GM18909 (cell line): ENCODE results near the gene MMEL1.

Source experiments
- ATAC-seq: cut with Tn5 transposase; IDR thresholded peaks from one replicate; pipeline ENCODE4 v1.9.1; 2021; ENCODE audit warnings: mild to moderate bottlenecking; ENCODE audit not compliant: unreplicated experiment, poor library complexity

Gene MMEL1

DNA sequence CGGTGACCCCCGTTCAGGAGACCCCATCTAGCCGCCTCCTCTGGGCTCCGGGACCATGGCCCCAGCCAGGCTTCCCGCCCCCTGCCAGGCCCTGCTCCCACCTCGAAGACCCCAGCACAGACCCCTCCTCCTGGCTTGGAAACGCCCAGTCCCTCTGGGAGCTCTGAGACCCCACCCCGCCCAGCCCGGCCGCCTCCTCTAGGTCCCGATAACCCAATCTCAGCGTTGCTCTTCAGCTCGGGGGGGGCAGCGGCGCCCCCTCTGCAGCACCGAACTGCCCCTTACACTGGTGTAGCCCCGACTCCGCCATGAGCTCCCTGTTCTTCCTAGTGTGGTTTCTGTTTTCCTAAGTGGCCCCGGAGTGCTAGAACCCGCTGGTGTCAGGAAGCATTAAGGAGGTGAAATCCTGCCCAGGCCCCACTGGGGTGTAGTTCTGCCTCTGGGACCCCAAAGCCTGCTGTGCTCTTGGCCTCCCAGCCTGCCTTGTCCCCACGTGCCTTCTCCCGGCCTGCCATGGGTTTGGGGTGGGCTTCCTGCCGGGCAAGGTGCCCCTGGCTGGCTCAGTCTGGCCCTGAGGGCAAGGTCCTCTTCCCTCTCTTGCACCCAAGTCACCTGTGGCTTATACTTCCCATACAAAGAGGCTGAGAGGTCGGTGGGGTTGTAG, 10.7 kb upstream of the MMEL1 start:
- ATAC-seq: no peak

DNA sequence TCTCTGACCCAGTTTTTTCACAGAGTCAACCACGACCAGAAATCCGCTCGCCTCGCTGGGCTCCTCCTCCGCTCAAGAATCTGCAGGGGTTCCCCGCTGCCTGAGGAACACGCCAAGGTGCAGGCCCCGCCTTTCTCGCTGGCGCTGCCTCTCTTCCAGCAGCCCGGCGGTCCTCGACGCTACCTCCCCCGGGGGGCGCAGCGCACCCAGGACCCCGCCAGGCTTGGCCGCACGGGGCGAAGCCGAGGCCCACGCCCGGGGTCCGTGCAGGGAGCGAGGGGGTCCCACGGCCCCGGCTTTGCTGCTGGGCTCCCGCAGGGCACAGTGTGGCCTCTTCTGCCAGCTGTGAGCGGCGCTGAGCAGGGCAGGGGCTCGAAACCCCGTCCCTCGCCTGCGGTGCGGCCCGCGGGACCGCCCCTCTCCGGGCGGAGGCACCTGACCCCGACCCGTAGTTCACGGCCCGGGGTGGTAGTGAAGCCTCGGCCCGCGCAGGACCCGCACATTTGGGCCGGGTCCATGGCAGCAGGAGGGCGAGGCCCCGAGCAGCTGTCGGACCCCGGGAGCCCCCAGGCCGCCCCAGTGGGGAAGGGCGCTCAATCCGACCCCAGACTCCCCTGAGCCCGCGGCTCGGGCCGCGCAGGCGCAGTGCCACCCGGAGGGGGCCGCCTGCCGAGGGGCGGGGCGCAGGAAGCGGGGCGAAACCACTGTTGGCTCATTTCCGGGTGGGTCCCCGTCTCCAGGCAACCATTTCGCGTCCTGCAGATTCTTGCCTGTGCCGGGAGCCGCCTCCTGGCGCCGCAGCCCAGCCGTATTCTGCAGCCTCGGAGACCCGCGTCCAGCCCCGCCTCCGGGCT, 10.0 kb upstream of the MMEL1 start:
- peak; percentile 84 for ATAC-seq

DNA sequence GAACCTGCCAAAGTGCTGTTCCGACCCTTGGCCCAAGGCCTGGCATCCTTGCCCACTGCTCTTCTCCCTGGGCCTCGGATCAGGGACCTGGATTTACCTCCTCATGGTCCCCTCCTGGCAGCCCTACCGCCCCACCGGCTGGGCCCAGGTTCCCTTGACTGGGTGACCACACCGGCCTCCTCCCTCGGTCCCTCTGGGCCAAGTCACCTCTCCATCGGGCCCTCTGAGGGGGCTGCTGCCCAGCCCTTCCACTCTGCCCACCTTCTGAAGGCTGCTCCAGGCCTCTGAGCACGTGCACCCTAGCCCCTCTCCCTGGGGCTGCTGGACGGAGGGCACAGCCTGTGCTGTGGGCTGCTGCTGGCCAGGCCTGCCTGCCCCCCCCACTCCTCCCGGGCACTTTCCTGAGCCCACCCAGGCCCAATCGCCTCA, 9.3 kb upstream of the MMEL1 start:
- ATAC-seq: peak; percentile 4

DNA sequence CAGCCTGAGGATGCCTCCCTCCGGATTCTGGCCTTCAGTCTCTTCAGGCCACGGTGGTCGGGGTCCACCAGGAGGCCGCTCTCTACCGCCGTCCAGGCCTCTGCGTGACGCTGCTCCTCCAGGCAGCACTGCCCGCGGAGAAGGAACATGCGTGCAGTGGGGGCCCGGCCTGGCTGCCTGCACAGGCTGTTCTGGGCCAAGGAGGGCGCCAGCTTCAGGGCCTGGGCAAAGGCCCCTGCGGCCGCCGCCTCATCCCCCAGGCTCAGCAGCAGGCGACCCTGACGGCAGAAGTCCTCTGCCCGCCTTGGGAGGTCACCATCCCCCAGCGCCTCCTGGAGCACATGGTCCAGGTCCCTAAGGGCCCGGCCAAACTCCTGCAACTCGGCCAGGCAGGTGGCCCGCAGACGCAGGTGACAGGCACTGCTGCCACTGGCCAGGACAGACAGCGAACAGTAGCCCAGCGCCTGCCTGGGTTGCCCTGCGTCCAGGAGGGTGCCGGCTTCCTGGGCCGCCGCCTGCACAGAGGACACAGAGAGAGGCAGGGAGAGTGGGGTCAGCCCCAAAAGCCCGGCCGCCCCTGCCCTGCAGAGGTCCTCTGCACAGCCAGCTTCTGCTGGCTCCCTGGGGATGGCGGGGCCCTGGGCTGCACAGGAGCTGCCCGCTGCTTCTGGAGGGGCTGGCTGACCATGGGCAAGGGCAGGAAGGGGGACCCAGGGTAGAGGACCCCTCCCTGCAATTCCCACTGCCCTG, 8.7 kb upstream of the MMEL1 start:
- ATAC-seq: no peak

DNA sequence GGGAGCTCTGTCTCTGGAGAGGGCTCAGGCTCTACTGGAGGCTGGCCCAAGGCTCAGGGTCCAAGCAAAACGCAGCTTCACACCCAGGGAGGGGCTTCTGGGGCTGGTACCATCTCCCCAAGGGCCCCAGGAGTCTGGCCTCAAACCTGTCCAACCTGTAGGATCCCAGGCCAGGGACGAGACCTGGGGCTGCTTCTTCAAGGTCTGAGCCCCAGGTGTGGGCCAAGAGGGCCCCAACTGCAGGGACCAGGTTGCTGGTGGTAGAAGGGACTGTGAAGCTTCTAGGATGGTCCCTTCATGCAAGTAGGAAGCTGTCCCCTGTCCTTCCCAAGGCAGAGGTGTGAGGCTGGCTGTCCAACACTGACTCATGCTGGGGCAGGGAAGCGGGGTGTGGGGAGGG, 7.8 kb upstream of the MMEL1 start:
- no peak for ATAC-seq

DNA sequence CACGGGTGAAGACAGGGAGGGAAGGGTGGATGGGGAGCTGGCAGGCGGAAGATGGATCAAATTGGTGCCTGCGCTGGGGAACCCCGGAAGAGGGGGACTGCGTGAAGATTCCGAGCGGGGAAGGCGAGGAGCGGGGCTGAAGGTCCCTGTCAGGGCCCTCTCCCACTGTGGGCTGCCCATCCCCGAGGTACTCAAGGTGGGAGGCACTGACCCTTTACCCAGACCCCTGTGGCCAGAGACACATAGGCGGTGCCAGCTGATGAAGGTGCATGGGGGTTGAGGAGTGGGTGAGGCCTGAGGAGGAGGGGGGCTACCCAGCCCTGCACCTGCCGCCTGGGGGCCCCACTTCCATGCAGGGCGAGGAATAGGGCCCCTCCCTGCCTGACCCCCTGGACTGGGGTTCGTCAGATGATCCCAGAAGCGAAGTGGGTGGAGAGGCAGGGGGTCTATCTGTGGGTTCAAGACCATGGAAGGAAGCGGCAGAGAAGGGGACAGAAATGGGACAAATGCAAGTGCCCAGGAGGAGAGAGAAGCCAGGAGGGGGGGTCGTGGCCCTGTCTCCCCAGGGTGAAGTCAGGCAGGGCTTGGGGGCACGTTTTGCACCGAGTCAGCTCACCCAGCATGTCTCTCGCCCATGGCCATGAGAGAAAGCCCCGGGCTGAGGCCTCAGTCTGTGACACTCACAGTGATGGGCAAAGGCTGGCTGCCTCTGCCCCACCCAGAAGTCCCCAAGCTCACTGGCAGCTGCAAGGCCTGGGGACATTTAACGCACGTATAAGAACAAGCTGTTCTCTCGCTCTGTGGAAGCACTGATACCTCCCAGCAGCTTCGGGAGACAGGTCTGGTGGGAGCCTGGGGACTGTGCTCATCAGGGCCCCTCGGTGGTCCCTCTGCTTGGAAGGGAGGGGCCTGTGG, 7.0 kb upstream of the MMEL1 start:
- no peak for ATAC-seq

DNA sequence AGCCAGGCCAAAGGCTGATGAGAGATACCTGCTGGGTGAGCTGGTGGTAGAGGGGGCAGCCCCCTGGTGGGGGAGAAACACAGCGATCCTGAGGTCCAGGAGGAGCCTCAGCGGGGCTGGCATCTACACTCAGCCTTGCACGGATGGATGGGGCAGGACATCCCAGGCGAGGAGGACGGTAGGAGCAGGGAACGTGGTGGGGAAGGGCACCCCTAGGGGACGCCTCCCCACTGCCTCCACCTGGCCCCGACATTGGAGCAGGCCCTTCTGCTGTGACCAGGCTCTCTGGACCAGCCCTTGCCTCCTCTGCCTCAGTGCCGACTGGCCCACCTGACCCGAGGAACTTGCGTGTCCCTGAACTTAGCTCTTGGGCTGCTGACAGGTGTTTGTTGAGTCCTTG, 6.4 kb upstream of the MMEL1 start:
- no peak for ATAC-seq

DNA sequence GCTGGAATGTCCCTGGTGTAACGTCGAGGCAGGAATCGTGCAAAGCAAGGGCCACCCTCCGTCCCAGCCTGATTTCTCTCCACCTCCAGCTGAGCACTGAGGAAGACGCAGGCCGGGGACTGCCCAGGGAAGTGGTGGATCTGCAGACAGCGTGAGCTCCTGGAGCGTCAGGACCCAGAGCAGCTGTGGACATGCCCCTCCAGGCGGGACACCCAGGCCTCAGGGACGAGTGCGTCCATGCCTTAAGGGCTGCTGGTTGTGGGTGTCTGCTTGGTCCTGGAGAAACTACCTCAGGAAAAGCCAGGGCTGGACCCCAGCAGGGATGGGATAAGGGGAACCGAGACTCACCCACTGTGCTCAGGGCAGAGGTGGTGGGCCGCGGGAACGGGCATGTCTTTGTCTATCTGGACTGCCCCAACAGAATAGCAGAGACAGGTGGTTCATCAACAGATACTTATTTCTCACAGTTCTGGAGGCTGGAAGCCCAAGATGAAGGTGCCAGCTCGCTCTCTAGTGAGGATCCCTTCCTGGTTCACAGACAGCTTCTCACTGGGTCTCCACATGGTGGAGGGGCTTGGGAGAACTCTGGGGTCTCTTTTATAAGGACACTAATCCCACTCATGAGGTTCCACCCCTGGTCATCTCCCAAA, 5.8 kb upstream of the MMEL1 start:
- ATAC-seq: no peak

DNA sequence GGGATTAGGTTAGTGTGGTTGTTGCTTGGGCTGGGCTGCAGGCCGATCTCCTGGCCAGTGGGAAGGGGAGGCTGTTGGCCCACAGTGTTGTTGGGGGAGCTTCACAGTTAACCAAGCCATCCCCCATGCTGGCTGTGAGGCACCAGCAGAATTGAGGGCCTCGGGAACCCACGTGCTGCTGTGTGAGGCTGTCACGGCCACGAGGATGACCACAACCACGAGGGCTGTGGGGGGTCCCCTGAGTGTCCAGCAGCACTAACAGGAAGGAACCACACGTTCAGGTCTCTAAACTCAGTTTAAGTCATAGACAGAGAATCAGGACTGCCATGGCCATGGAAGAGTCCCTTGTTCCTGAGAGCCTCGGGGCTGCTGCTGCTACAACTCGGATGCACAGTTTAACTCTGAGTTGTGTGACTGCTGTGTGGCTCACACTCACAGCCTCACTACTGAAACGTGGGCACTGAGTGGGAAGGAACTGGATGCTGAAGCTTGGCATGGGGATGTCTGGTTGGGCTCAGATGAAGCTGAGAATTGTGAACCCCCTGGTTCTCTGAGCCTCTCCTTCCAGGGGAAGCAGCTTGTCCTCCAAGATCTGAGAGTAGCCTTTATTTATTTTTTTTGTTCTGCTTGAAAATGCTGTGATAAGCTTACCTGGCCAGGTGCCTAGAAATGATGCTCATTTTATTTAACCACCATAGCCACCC, 4.8 kb upstream of the MMEL1 start:
- ATAC-seq: no peak

DNA sequence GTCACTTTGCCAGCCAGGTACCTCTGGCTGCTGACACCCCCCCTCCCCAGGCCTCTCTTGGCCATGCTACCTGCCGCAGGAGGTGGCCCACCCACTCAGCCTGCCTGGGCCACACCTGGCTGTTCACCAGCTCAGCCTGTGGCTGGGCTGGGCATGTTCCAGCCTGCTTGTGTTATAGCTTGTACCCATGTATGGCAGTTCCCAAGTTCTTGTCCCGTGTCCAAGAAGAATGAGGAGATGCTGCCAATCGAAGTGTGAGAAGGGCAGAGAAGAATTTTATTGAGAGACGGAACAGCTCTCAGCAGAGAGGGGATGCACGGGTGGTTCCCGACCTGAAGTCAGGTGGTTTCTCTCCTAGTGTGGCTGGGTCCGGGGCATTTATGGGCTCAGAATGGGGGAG, 3.9 kb upstream of the MMEL1 start:
- no peak for ATAC-seq

DNA sequence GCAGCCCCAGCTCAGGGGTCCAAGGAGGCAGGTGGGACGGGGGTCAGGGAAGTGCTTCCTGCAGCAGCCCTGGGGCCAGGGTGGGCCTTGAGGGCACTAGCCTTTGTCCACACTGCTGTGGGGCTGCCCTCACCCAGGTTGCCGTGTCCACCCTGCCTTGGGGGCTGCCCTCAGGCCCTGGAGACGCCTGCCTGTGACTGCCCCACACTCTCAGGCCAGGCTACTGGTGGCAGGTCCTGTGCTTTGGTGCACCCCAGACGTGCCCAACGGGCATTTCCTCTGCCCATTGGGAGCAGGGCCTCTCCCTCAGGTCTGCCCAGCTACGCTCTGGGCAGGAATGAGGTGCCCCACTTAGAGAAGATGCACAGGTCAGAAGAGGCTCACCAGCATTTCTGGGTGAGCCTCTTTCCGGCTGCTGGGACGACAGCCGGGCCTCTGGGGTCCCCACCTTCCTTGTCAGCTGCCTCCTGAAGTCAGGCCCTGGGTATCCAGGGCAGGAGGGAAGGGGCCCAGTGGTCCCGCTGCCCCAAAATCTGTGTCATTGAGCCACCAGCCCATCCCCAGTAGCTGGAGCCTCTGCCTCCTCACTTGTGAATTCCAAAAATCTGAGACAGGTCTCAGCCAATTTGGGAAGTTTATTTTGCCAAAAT, 2.7 kb upstream of the MMEL1 start:
- ATAC-seq: no peak

DNA sequence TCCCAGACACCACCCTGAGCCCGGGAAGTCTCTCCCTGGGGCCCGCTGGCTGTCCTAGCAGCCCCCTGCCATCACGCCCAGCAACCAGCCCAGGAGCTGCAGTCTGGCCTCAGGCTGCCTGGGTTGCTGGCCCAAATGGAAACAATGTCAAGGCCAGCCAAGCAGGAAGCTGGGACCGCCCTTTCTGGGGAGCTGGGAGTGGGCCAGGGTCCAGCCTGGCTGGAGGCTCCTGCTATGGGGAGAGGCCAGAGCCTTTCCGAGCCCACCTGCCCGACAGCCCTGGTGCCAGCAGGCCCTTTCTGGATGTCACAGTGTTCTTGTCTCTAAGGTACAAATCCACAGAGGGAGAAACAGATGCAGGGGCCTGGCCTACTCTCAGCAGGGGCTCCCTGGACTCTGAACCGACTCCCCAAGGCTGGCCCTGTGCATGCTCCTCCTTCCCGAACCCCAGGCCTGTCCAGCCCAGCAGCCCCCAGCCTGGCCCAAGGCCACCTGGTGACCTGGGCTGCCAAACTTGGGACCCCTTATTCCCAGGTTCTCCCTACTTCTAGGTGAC, 1.2 kb upstream of the MMEL1 start:
- no peak for ATAC-seq

DNA sequence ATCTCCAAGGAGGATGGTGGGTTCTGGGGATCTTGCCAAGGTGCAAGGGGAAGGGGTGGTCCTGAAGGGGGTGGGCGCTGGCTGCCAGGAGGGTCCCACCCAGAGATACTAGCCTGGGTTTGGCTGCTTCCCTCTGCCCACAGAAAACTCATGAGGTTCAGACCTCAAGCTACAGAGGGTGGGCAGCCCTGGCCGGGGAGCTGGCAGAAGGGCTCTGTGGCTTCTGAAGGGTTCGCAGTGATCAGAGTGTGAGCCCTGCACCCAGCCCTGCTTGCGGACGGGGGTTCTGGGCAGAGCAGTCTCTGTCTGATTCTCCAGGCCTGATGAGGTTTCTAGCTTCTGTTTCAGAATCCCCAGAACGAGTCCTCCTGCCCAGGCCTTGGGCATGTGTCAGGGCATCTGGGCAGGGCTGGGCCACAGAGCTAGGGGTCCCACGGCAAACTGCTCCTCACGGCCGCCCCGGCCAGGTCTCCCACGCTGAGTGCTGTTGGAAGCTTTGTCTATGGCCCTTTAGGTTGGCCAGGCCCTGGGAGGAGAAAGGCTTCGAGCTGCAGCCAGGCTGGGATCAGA, 635 bp upstream of the MMEL1 start:
- ATAC-seq: no peak

DNA sequence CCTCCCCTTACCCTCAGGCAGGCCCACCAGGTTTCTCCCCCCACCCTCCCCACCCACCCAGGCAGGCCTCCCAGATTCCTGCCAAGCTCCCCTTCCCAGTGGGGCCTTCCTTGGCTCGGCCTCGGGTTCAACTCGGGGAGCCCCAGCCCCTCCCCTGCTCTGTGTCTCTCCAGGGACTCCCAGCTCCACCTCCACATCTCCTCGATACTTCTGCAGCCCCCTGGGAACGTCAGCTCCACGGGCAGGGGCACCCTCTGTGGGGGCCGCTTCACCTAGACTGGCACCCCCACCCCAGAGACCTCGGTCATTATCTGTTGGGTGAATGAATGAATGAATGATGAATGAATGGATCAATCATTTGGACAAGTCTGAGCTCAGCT, 775 bp downstream of the MMEL1 start:
- no peak for ATAC-seq

DNA sequence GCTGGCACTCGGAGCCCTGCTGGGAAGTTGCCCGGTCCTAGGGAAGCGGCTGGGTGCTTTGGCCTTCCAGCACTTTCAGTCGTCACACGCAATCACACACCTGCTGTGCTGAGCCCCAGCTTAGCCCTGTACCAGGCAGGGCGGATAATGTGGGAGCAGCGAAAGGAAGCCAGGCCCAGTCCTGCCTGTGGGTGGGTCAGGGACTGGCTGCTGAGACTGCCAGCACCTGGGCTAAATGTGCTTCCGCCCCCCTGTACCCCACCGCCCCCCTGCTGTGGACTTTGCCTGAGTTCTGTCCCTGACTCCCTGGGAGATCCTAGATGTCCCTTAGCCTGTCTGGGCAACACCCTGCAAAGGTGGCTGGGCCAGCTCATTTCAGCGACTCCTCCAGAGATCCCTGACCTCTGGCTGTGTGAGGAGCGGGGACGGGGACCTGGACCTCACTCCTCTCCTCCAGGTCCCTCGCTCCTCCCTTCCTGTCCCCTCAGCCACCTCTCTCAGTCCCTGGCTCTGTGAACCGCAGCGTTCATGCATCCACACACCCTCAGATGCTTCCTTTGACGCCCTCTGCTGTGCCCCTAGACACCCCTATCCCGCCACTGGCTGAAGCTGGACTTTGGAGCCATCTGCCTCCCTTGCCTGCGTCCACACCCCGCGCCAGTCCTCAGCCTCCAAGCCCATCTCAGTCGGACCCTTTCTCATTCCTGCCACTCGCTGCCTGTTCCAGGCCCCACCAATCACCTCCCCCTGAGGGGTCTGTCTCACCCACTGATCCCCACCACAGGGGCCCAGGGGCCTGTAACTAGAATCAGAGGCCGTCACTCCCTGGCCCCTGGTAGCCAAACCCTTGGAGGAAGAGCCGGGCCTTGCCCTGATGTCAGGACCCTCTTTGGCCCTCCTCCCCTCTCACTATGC, 1.4 kb downstream of the MMEL1 start:
- no peak for ATAC-seq

DNA sequence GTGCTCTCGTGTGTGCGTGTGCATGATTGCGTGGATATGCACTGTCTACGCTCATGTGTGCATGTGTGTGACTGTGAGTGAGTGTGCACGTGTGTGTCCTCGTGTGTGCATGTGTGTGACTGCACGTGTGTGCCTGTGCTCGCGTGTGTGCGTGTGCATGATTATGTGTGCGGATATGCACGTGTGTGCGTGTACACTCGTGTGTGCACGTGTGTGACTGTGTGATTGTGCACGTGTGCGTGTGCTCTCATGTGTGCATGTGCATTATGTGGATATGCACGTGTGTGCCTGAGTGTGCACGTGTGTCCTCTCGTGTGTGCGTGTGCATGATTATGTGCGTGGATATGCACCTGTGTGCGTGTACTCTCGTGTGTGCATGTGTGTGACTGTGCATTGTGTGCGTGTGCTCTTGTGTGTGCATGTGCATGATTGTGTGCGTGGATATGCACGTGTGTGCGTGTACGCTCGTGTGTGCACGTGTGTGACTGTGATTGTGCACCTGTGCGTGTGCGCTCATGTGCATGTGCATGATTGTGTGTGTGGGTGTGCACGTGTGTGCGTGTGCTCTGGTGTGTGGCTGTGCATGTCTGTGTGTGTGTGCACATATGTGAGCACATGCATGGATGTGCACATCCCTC, 2.2 kb downstream of the MMEL1 start:
- ATAC-seq: no peak
